GM12891 (cell line): Measurements from ENCODE around the gene DNM3.

Source experiments
- DNase-seq: peaks from one replicate; pipeline ENCODE4 v3.0.0; 2011; ENCODE audit warnings: low spot score; ENCODE audit not compliant: insufficient read length
- FAIRE-seq: peaks from 2 replicates; lab custom pipeline; 2011; peaks lifted over from hg19 to GRCh38; lab: Jason Lieb, UNC
- PAX5 ChIP-seq: IDR thresholded peaks from 2 replicates; pipeline ENCODE4 v1.6.1; 2011; ENCODE audit warnings: low read length, moderate library complexity, mild to moderate bottlenecking; ENCODE audit not compliant: insufficient read depth, severe bottlenecking
- POLR2A ChIP-seq: IDR thresholded peaks from 2 replicates; pipeline ENCODE4 v1.6.1; 2011; ENCODE audit warnings: low read depth, low read length, control low read depth
- POLR2AphosphoS5 ChIP-seq: IDR thresholded peaks from 2 replicates; pipeline ENCODE4 v1.6.1; 2011; ENCODE audit warnings: low read depth, low read length, control low read depth
- POU2F2 ChIP-seq: IDR thresholded peaks from 2 replicates; pipeline ENCODE4 v1.6.1; 2011; ENCODE audit warnings: low read depth, mild to moderate bottlenecking, control low read depth, low read length, moderate library complexity
- SPI1 ChIP-seq: IDR thresholded peaks from 2 replicates; pipeline ENCODE4 v1.6.1; 2011; ENCODE audit warnings: low read depth, low read length, control low read depth
- TAF1 ChIP-seq: IDR thresholded peaks from 2 replicates; pipeline ENCODE4 v1.6.1; 2011; ENCODE audit warnings: low read depth, low read length, control low read depth

DNM3 gene

DNA sequence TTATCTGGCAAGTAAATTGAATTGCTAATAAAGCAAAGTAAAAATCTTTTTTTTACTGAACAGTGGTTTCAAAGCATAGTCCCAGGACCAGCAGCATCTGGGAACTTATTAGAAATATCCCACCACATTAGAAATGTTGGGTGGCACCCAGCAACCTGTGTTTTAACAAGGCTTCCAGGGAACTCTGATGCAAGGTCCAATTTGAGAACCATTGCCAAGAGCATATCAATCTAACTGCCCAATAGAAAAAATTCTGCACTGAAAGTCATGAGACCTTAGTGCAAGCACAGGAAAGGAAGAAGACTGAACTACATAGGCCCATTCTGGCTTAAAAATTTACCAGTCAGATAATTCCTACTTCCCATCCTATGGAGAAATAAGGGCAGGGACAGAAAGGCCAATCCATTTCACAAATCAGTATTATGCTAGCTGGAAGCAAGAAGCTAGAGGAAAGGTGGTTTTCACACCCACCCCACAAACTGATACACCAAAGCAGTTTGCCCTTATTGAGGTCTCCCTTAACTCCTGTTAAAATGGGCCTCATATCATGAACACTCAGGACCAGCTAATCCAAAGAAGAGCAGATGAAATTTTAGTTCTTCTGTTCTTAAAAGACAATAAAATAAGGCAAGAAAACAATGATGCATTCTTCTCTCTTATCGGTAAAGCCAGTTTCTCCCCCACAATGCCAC, 561.7 kb downstream of the DNM3 start:
- FAIRE-seq (no peak), DNase-seq (no peak)
- no peak for TF ChIP-seq SPI1
- no peak for TF ChIP-seq POLR2AphosphoS5
- TF ChIP-seq PAX5: no peak
- no peak for TF ChIP-seq TAF1
- no peak for TF ChIP-seq POLR2A
- TF ChIP-seq POU2F2: no peak

DNA sequence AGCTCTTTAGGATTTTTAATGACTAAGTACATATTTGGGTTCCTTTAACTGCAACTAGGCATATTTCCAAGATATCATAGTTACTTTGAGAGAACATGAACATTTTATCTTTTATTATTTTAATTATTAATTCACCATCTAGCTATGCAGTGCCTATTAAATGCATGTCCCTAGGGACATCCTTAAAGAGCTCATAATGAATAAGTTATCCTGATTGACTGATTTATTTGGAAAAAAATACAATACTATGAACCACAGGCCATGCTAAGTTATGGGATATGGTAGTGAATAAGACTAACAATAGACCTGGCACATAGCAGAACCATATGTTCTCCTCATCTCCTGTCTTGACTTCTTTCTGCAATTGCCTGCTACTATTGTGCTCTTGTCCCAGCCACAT, 562.8 kb downstream of the DNM3 start:
- no peak for FAIRE-seq
- no peak for DNase-seq
- TF ChIP-seq POLR2A: no peak
- TF ChIP-seq PAX5: no peak
- no peak for TF ChIP-seq POU2F2
- no peak for TF ChIP-seq TAF1
- no peak for TF ChIP-seq POLR2AphosphoS5
- TF ChIP-seq SPI1: no peak

DNA sequence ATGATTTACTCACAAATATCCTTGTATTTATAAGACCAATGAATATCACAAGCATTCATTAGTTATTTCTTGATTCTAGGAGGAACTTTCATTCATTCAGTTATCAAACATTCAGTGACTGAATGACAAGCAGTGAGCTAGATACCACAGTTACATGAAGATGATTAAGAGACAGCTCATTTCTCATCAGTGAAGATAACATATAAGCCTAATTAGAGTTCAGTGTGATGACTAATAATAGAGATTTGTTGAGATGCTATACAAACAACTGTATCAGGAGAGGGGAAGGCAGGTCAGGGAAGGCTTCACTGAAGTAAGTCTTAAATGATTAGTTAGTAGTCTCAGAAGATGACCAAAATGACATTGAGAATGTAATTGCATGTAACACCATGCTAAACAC, 564.6 kb downstream of the DNM3 start:
- DNase-seq (no peak), FAIRE-seq (peak; percentile 31)
- no peak for TF ChIP-seq POLR2A

DNA sequence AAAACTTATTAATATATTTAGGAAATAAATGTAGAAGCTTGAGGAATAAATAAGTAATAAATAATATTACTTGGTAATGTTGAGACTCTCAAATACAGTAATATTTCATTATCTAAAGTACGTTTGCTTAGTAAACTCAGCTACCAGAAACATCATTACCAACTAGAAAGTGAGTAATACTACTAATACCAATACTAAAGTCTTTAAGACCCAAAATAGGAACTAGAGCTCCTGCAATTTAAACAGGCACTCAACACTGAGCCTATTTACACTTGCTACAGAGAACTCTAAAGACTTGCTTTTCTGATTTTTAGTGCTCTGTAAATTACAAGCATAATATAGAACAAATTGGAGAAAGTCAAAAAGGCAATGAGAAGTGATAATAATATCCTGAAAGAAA, 565.7 kb downstream of the DNM3 start:
- FAIRE-seq: no peak
- TF ChIP-seq POLR2AphosphoS5 (no peak), POU2F2 (no peak), PAX5 (no peak), POLR2A (no peak), TAF1 (no peak), SPI1 (no peak)
- DNase-seq: no peak

DNA sequence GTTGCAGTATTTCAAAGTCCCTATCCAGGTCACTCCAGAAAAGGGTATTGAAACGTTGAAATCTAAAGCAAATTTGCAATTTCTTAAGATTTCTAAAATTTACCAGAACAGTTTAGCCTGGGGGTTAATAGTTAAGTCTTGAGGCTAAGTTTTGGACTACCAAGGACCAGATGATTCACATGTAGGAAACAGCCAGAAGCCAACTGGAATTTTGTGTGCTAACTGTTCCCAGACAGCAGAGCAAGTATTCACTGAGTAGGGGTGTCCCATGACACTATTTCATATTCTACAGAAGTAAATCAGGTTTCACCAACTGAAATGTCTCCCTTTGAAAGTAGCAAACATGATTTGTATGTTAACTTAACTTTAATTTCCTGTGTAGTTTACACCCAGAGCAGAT, 567.7 kb downstream of the DNM3 start:
- FAIRE-seq (no peak), DNase-seq (no peak)
- TF ChIP-seq POLR2A (no peak), PAX5 (no peak), SPI1 (no peak), POLR2AphosphoS5 (no peak), POU2F2 (no peak), TAF1 (no peak)

DNA sequence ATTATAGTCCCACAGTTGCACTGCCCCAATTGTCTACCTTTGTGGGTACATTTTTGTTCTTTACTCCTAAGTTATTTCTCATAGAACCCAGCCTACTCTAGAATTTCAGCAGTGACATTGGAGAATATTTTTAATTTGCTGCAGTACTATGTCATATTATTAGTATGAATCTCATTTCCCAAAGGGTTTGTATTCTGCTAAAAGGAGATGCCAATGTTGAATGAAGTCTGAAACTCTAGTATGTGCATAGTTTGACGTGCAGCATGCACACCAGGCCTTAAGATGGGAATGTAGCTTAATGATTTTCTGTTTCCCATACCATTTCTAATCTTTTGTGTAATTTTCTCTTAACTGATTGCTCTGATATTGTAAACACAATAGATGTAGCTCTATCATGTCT, 568.7 kb downstream of the DNM3 start:
- FAIRE-seq: no peak
- TF ChIP-seq POLR2AphosphoS5 (no peak), PAX5 (no peak), SPI1 (no peak), TAF1 (no peak), POLR2A (no peak)
- DNase-seq: no peak

DNA sequence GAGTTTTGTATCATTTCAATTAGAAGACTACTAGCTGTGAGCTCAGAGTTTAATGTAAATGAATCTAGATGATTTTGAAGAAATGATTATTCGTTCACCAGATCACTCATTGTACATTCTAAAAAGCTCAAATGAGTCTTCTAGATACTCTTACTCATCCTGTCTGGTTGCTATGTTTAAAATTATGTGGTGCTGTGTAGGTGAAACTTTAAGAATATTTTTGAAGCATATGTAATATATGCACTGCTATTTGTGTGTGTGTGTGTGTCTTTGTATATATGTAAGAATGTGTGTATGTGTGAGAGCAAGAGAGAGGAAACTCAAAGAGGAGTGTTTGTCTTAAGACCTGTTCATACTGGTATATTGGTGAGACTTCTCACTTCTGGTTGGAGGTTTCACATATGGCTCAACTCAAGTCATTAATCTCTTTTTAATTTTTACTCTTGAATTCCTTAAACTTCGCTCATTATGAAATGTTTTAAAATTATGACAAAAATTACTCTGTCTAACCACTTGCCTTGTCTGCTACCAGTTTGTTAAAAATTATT, 570.6 kb downstream of the DNM3 start:
- TF ChIP-seq SPI1 (no peak), POU2F2 (no peak), POLR2A (no peak), PAX5 (no peak), POLR2AphosphoS5 (no peak), TAF1 (no peak)
- FAIRE-seq (no peak), DNase-seq (no peak)

DNA sequence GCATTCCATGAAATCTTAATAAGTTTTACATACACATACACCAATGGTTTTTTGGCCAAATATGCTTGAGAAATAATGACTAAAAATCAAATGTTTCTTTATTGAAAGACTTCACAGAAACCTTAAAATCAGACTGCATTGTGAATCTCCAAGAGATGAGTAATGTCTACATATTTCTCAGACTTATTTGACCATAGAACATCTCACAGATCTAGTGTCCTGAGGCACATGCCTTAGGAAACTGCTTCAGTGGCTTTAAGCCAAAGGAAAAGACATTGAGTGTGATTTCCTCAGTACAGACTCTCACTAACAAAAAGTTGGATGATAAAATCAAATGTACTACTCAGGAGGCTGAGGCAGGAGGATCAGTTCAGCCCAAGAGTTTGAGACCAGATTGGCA, 573.0 kb downstream of the DNM3 start:
- FAIRE-seq: no peak

DNA sequence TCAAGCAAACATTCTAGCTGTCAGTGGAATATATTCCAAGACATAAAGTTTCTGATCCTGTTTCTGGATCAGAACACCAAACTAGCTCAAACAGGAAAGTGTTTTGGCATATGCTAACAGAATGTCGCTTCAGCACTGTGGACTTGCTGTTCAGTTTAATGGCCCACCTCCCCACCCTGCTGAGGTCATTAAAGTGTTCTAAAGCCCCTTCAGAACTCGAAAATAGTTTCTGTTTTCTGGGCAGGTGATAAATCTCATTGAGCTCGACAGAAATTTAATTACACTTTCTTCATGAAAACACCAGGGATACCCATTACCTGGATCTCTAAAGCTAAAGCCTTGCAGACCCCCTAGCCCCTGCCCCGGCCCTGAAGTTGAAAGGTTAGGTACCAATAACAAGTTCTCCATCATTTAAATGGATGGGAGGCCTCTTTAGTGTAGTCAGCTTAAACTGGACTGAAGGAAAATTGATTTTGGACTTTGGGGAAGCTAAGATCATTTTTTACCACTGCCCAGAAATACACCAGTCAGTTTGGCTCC, 575.3 kb downstream of the DNM3 start:
- DNase-seq: no peak
- FAIRE-seq: no peak
- TF ChIP-seq POU2F2 (no peak), POLR2AphosphoS5 (no peak), SPI1 (no peak), TAF1 (no peak), POLR2A (no peak), PAX5 (no peak)

More for the DNA sequence above, 573.0 kb downstream of the DNM3 start:
- DNase-seq: no peak
- TF ChIP-seq POLR2AphosphoS5 (no peak), SPI1 (no peak), POLR2A (no peak), PAX5 (no peak), POU2F2 (no peak), TAF1 (no peak)

DNA sequence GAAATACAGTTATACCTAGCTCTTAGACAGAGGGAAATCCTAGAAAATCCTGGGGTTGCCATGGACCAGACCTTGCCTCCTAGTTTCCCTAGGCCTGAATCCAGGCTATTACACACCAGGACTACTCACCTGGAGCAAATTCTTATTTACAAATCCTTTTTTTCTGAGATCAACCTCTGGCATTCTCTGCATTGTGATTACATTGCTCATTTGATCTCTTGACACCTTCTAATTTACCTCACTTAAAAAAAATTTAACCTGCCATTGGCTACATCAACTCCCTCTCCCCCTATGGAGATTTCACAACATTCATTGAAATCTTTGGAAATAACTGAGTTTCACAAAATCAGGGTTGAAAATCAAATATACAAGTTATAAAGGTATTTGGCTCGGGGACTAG, 576.3 kb downstream of the DNM3 start:
- no peak for TF ChIP-seq SPI1
- TF ChIP-seq POLR2A: no peak
- no peak for TF ChIP-seq PAX5
- no peak for FAIRE-seq
- DNase-seq: no peak
